GM21526 (cell line): ENCODE measurements around the gene ARHGAP19.

Experiments
- ATAC-seq: cut with Tn5 transposase; IDR thresholded peaks from one replicate; pipeline ENCODE4 v1.9.1; 2021; ENCODE audit warnings: moderate library complexity; ENCODE audit not compliant: unreplicated experiment, low FRiP score

Gene ARHGAP19

DNA sequence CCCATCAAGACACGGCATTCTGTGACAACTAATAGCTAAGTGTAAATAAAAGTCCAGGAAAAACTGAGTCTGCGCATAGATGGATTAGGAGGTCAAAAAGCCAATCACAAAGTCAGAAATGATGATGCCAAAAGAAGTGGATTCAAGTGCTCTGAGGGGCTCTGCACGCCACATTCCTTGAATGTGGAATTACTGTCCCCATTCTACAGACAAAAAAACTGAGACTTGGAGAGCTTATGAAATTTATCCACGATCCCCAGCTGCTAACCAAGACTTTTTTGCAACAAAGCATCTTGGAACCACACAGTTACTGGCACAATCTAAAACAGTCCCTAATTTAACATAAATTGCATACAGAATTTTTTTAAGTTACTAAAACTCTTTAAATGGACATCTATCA is 57.1 kb downstream of the ARHGAP19 start:
- ATAC-seq: no peak

DNA sequence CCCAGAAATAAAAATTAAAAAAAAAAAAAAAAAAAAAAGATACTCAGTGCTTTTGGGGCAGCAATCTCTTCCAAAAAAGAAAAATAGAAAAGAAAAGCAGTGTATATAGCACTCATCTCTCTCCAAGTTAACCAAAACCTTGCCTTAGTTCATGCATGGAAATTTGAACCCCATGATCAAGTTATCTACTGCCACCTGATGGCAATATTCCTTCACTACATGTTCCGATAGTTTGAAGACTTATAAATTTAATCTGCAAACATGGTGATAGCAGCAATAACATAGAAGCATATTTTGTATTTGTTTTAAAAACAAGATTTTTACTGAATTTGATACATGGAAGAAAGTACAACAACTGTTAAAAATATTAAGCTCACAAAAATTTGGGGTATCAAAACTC is 58.0 kb downstream of the ARHGAP19 start:
- no peak for ATAC-seq

DNA sequence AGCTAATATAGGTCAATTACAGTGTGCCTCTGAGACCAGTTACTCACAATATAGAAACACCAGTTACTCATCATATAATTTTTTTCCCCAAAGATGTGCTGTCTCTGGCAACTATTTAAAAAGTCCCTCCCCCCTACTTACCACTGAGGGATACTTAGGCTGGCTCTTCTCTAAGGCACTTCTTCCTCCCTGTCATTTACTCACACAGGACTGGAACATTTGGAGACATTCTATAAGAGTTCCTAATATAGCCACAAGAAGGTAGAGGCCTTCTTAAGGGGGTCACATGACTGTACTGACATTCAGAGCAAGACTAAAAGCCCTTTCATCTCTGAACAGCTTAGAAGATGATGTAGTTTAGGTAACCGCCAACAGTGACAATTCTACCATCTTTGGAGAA is 62.3 kb downstream of the ARHGAP19 start:
- no peak for ATAC-seq

DNA sequence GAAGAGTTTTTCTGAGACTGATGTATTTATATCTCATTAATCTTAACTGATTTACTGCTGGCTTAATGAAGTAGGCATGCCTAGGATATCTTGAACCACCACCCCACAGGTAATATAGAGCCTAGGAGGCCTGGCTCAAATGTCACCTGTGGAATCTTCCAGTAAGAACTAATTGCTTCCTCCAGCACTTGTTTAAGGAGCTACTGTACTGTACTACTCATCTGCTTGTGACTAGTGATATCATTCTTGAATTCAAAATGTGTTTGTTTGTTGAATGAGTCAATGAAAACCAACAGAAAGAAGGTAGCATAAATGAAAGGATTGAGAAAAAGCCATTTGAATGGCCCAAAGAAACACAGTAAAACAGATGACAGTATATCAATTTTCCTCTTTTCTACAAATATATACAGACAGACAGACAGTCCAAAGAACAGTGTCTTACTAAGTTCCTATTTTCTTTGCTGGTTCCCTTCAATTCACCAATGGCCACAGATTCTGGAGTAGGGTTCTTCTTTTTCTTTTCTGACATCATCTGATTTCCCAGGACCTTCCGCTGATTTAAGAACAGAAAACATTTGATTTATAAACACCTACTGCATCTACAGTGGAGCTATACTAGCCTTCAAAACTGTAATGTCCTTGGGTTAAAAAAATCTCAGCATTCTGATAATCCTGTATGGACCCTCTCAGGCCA is 63.0 kb downstream of the ARHGAP19 start:
- ATAC-seq: no peak

DNA sequence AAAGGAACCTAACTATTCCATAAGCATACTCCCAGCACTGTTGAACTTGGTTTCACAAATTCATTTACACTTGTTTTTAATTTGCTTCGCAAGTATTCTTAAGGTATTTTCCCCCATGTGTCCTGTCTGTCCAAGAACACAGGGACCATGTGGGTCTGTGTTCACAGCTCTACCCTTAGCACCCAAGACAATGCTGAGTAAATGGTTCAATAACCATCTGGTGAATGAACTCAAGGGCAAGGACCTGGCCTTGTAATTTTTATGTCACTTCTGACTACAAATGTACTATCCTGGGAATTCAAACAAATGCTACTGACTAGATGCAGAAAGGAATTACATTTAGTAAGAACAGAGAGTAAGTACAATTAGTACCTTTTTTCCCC is 63.7 kb downstream of the ARHGAP19 start:
- no peak for ATAC-seq

DNA sequence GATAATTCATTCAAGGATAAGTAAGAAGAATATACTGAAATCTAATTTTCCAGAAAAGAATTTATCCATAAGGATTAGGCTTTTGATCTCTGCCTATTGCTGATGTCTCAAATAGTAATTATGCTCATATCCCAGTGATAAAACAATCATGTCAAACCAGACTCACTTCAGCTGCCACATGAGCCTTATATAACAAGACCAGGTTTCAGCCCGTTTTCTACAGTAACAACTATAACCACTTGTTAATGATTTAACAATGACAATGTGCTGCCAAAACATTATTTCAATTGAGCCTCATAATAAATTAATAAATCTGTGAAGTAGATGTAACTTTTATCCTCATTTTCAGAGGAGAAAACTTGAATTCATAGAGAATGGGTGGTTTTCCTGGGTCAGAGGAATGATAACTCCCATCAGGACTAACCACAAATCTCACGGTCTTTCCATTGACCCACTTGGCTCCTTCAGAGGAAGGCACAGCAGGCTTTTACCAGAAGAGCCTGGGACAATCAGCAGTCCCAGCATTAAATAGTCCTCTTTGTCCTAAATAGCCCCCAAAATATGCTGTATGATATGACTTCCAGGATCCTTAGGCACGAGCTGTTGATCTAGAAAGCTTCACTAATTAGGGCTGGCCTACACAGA is 64.2 kb downstream of the ARHGAP19 start:
- ATAC-seq: no peak

DNA sequence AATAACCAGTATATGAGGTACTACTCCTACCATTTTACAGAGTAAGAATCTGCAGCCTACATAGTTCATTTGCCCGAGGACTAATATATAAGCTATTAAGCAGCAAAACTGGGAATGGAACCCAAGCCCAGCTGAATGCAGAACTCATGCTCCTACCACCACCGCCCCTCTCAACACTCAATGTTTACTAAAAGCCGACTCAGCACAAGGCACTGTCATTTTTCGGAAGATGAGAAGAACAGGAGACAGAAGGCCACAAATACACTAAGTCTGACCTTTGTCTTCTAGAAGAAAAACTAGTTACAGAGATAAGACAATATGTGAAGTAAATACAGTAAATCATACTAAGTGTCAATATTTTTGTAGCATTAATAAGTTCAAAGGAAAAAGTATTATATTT is 66.0 kb downstream of the ARHGAP19 start:
- no peak for ATAC-seq

DNA sequence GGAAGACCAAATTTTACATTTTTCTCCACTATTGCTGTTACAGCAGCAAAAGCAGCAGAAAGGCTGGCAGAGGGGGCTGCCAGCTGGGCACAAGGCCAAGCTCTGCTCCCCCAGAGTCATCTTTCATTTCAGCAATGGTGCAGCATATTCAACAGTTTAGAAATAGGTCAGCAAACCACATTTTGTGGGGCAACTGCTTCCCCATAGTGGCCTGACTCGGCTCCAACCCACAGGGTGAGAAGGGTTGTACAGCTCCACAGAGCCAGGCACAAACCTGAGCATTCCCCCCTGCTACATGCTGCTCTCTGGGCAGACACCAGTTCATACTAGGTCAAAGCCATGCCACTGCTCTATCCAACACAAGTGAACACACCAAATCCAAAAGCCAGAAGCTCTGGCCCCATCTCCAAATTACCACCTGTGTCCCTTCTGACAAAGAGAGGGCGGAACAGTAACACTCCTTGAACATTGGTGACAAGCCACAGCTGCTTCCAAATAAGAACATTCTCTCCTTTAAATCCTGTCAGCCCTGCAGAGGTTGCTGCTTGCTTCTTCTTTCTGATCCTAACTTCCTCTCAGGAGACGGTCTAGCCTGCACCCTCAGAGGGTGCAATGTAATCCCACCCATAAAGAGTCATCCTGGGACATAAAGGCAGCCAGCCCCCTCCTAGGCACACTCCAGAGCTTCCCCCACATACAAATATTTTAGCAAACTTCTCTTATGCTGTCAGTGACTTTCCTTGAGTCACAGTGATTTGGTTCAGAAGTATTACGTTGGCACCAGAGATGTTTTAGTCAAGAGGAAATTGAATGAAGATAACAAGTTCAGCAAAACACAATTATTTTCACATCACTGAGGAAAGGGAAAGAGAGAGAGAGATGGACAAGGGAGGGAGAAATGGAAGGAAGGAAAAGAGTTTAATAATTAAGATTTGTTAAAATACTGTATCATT is 67.7 kb downstream of the ARHGAP19 start:
- no peak for ATAC-seq

DNA sequence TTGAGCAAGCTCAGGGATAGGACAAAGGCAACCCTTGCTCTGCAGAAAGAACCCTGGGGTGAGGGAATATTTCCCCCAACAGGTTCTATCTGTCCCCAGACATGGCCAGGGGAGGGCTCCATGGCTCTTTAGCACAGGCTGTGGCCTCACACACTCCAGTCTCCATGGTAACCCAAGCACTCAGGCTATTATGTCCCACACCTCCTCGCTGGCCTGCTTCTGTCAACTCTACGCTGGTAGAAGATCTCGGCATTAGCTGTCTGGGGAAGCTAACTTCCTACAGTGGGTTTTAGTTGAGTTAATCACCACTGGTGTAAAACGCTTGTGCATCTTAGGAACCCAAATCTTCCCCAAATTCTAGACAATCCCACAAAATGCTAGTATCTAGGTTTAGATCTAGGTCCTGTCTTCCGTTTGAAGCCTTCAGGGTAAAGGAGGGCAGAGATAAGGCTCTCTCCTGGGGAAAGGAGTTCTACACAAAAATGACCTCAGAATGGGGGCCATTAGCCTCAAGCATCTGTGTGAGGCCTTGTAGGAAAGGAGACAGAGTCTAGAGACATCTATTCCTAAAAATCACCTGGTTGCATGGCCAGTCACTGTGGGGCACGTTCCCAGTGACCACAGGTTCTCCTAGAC is 70.0 kb downstream of the ARHGAP19 start:
- no peak for ATAC-seq

DNA sequence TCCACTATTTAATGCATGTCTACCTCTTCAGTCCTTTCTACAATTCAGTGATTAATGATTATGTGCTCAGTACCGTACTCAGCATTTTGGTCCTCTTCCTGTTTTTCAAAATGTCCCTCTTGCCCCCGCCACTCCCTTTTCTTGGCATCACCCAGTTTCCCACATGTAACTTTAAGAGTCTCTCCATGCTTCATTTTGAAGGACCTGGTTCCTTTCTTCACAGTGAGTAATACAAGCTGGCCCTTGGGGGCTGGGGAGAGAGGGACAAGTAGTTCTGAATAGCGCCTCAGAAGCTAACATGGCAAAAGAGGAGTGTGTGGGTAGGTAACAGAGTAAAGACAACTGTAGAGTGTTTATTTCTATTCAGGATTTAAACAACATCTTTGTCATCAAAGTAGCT is 72.1 kb downstream of the ARHGAP19 start:
- ATAC-seq: no peak

DNA sequence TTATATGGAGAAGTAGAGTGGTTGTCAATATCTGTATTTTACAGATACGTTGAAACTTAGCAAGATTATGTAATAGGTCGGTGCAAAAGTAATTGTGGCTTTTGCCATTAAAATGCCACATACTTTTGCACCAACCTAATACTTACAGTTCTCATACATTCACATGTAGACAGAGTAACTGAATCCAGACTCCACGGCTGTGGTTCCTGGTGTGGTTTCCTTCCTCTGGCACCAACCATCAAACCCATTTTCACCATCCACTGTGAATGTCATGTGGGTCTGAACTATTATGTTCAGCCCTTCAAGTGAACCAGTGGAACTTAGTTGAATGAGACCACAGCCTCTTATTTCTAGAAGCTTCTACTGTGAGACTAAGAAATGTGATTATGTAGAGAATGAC is 75.1 kb downstream of the ARHGAP19 start:
- ATAC-seq: no peak

DNA sequence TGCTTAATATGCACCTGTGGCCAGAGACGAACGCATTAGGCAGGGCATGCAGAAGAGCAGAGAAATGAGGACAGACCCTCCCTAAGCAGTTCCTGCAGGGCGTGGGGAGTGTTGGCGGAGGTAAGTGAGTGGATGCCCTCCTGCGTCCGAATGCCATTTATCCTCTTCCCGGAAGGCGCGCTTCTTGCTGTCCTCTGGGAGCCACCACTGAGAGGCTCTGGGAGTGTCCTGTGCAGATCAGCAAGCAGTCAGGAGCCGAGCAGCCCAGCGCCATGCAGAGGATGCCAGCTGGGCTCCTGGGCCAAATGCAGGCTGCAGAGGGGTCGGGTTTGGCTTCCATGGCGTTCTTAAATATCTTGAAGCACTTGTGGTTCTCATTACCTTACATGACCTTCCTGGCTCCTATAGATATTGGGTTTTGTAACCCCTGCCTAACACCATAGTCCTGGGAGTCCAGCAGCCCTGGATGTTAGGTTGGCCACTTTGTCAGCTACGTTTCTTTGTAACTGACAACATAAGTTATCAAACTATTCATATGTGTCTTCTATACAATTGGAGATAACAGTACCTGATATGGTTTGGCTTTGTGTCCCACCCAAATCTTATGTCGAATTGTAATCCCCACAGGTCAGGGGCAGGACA is 76.7 kb downstream of the ARHGAP19 start:
- ATAC-seq: no peak

DNA sequence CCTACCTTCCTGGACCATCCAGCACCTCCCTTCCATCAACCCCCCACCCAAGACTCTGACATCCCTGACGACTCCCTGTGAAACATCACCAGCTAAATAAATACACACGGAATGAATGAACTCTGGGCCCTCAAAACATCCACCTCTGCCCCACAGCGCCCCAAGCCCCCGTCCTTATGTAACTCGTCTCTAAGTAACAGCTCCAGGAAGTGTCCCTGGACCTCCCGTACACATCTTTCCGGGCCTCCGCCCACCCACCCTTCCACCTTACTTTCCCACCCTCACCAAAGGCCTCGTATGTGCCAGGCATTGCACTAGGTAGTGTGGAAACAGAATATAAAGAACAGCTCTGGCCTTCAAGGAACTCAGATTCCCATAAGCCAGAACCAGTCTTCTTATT is 79.0 kb downstream of the ARHGAP19 start:
- no peak for ATAC-seq

DNA sequence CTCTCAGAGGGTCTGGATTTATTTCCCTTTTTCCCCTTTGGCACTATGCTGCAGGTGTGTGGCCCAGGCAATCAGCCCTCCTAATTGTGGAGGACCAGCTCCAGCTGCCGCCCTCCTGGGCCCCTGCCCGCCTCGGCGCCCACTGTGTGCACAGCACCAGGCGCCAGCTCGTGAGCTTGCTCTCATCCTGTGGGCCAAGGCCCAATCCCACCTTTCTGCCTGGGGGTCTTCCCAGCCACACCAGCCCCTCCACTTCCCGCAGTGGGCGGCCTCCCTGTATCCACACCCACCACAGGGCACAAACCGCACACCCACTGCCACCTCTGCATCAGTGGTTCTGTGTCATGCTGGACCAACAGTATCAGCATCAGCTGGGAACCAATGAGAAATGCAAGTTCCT is 81.2 kb downstream of the ARHGAP19 start:
- no peak for ATAC-seq

DNA sequence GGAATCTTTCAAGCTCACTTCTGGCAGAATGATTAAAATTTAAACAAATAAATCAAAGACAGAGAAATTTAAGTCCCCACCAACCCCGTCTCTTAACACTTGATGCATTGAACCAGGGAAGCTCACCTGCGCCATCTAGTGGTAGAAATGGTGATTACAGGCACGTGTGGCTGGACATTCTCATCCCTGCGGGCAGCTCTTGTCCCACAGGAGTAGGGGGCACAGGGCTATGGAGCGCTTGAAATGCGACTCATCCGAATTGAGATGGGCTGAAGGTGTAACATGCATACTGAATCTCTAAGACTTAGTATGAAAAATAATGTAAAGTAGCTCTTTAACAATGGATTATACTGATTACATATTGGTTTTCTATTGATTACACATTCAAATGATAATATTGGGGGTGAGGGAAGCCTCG is 81.9 kb downstream of the ARHGAP19 start:
- no peak for ATAC-seq

DNA sequence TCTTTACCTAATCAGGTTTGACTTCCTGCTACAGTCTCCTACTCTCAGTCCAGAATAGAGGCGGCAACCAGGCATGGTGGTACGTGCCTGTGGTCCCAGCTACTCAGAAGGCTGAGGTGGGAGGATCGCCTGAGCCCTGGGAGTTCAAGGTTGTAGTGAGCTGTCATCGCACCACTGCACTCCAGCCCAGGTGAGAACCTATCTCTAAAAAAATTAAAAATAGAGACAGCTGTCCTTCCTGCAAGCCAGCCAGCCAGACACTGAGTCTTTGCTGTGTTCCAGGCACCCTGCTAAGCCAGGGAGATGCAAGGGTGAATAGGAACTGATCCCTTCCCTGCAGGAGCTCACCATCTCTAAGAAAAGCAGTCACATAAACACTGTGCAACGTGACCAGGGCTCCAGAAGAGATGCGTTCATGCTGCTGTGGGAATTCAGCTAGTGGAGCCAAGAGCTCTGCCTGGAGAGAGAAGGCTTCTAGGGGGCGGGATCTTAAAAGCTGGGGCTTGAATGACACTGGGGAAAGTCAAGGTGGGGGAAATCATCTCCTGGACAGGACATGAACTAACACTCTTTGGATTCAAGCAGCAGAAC is 84.6 kb downstream of the ARHGAP19 start:
- ATAC-seq: no peak

DNA sequence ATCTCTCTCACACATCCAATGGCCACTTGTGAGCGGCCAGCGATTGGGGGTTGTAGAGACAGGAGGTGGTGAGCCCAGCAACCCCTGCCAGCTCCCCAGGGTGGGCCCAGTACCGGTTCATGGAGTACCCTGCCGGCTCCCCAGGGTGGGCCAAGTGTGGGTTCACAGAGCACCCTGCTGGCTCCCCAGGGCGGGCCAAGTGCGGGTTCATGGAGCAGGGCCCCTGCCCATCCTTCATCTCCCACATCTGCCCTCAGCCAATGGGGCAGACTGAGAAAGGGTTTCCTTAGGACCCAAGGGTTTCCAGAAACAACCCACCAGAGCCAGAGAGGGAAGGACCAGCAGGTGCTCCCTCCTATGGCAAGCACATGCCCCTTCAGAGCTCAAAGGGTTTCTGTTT is 85.3 kb downstream of the ARHGAP19 start:
- no peak for ATAC-seq

DNA sequence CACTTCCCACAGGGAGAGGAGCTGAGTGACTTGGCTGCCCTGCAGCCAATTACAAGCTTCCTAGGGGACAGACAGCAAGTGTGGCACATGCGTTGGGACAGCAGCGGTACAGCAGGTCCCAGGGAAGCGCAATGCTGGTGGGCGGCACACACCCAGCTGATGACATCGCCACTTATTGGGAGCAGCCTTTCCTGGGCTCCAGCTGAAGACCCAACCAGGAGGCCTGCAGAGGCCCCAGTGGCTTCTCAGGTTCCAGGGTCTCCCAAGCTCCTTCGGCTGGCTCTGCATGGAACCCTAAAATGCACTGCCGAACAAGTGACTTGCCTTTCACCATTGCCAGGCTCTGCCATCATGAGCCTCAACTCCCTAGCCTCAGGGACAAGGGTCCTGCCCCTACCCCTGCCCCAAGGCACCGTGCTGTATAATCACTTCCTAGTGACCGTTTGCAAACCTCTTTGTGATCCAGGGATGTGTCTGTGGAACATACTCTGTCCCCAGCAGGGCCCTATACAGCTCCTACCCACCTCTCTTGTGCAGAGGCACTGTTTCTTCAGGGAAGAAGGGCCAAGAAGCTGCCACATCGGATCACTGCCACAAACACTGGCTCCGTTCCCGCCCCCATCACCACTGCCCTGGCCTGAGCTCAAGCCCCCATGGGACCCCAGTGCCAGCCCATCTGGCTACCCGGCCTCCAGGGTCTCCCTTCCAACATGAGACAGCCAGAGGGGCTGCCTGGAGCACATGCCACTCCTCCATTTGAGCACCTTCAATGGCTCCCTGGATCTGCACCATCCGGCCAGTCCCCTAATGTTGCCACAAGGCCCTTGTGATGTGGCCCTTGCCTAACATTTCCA is 87.4 kb downstream of the ARHGAP19 start:
- no peak for ATAC-seq

DNA sequence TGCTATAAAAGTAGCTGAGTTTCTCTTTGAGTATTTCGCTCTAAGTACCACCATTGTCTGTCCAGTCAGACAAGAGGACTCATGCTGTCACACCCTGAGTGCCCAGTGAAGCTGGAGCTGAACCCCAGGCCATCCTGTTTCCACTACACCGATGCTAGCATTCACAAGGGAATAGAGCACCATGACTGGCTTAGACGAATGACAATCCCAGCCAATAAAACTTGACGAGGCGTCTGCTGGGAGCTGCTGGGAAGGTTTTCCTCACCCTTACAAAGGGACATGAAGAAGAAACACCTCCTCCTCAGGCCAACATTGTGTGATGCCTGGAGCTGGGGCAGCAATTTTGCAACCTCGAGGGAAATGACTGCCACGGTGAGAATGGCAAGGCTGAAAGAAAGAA is 89.2 kb downstream of the ARHGAP19 start:
- no peak for ATAC-seq
